ENCODE measurements around the gene LRRC73. TPM values are rescaled to one million over a fixed set of nuclear protein-coding genes. Genes with fewer than 3 reads are reported as not detected.

Gene LRRC73
- total RNA-seq, 1 experiment from 2014 or later = 0.55 TPM

GRCh38 chr6:43495409-43495941, 14.7 kb downstream of the LRRC73 start:
- peaks cover 27% of the 10 kb centered on the region; the same call in 1 of the 2 replicates for H3F3A ChIP-seq (ENCODE audit: insufficient read depth, low read depth)
- ChIA-PET POLR2A (ENCODE audit: unreplicated experiment) (interaction anchor here (0.9 kb wide), 1 partner anchor 18 kb away, joined by 5 read pairs; no protein-coding TSS in a partner anchor), CTCF (interaction anchor here (0.5 to 2.8 kb wide), 8 partner anchors 12 to 231 kb away, joined by 3 to 15 read pairs (median 6); no protein-coding TSS in a partner anchor)
- no peaks in the 10 kb centered on the region for H3K9me2 ChIP-seq (ENCODE audit: insufficient read depth)
- DNase-seq = peak; percentile 60 to 67
- no TSS peak for BruUV-seq (replicated peaks)
- H3K4me3 ChIP-seq = no peak overlapping the region
- no peaks in the 10 kb centered on the region for H3K27me3 ChIP-seq (ENCODE audit: insufficient read depth, low read depth)
- peaks cover 15% of the 10 kb centered on the region; the same call in 1 of the 2 replicates for H3K36me3 ChIP-seq (ENCODE audit: low read depth)
- H2AFZ ChIP-seq = no peak overlapping the region
- TF ChIP-seq EZH2 (IDR thresholded peaks at IDR 0.05; ENCODE audit: low read depth) (no peak), CTCF (conservative IDR thresholded peaks at IDR 0.05) (peak; percentile 52)
- H3K9me3 ChIP-seq (ENCODE audit: insufficient read depth, low read depth) = no peaks in the 10 kb centered on the region
- H3K27ac ChIP-seq = peak overlapping the region; percentile 57
- 0 out of 2 replicates have a peak, but pooled peaks cover 11% of the 10 kb centered on the region for H4K20me1 ChIP-seq (ENCODE audit: insufficient read depth)
- H3K4me1 ChIP-seq (replicated peaks; ENCODE audit: insufficient read depth) = peaks cover 31% of the 10 kb centered on the region
- H3K4me2 ChIP-seq = peak overlapping the region; percentile 70
- H3K79me2 ChIP-seq (ENCODE audit: low read depth) = peaks cover 4% of the 10 kb centered on the region; the same call in 1 of the 2 replicates
- intact Hi-C loops (cut with micrococcal nuclease; ENCODE audit: unreplicated experiment) = loop anchor here (5.0 to 10.0 kb wide), 3 partner anchors 61 to 321 kb away; partner anchors contain the start of genes CRIP3 and SRF

- no peaks in the 10 kb centered on the region for H3K27me3 ChIP-seq (ENCODE audit: insufficient read depth, low read depth)
- ChIA-PET CTCF (interaction anchor here (0.5 to 2.8 kb wide), 2 partner anchors 13 to 30 kb away, joined by 5 to 8 read pairs; no protein-coding TSS in a partner anchor), POLR2A (ENCODE audit: unreplicated experiment) (interaction anchor here (0.6 kb wide), 1 partner anchor 123 kb away, joined by 3 read pairs; no protein-coding TSS in a partner anchor)
- no peak overlapping the region for H3K4me3 ChIP-seq
- H3K9me3 ChIP-seq (ENCODE audit: insufficient read depth, low read depth) = no peaks in the 10 kb centered on the region
- H3F3A ChIP-seq (ENCODE audit: insufficient read depth, low read depth) = peaks cover 27% of the 10 kb centered on the region; the same call in 1 of the 2 replicates
- H3K4me2 ChIP-seq = no peak overlapping the region
- no peak overlapping the region for H3K27ac ChIP-seq
- peaks cover 31% of the 10 kb centered on the region for H3K4me1 ChIP-seq (replicated peaks; ENCODE audit: insufficient read depth)
- no peaks in the 10 kb centered on the region for H3K9me2 ChIP-seq (ENCODE audit: insufficient read depth)
- peaks cover 4% of the 10 kb centered on the region; the same call in 1 of the 2 replicates for H3K79me2 ChIP-seq (ENCODE audit: low read depth)
- BruUV-seq (replicated peaks) = no TSS peak
- intact Hi-C loops (cut with micrococcal nuclease; ENCODE audit: unreplicated experiment) = loop anchor here (5.0 to 10.0 kb wide), 3 partner anchors 60 to 320 kb away; partner anchors contain the start of genes CRIP3 and SRF
- H4K20me1 ChIP-seq (ENCODE audit: insufficient read depth) = 0 out of 2 replicates have a peak, but pooled peaks cover 11% of the 10 kb centered on the region
- no peak overlapping the region for H2AFZ ChIP-seq
- H3K36me3 ChIP-seq (ENCODE audit: low read depth) = peaks cover 12% of the 10 kb centered on the region; the same call in 1 of the 2 replicates
- no peak for DNase-seq
- no peak for TF ChIP-seq CTCF (conservative IDR thresholded peaks at IDR 0.05)
- TF ChIP-seq EZH2 (IDR thresholded peaks at IDR 0.05; ENCODE audit: low read depth) = no peak
These were observed 15.4 kb downstream of the LRRC73 start for GRCh38 chr6:43494766-43495165.

- DNase-seq = no peak
- H3K4me2 ChIP-seq = no peak overlapping the region
- H3F3A ChIP-seq (ENCODE audit: insufficient read depth, low read depth) = peaks cover 27% of the 10 kb centered on the region; the same call in 1 of the 2 replicates
- intact Hi-C loops (cut with micrococcal nuclease; ENCODE audit: unreplicated experiment) = loop anchor here (10.0 kb wide), 2 partner anchors 60 to 320 kb away; partner anchors contain the start of gene SRF
- no peak overlapping the region for H3K27ac ChIP-seq
- no peak overlapping the region for H2AFZ ChIP-seq
- peaks cover 4% of the 10 kb centered on the region; the same call in 1 of the 2 replicates for H3K79me2 ChIP-seq (ENCODE audit: low read depth)
- H3K4me1 ChIP-seq (replicated peaks; ENCODE audit: insufficient read depth) = peaks cover 31% of the 10 kb centered on the region
- H3K36me3 ChIP-seq (ENCODE audit: low read depth) = 0 out of 2 replicates have a peak, but pooled peaks cover 8% of the 10 kb centered on the region
- ChIA-PET POLR2A (ENCODE audit: unreplicated experiment) (interaction anchor here (0.6 kb wide), 1 partner anchor 123 kb away, joined by 3 read pairs; no protein-coding TSS in a partner anchor), CTCF (interaction anchor here (2.8 kb wide), 1 partner anchor 13 kb away, joined by 8 read pairs; no protein-coding TSS in a partner anchor)
- no peak overlapping the region for H3K4me3 ChIP-seq
- TF ChIP-seq EZH2 (IDR thresholded peaks at IDR 0.05; ENCODE audit: low read depth) (no peak), CTCF (conservative IDR thresholded peaks at IDR 0.05) (no peak)
- H4K20me1 ChIP-seq (ENCODE audit: insufficient read depth) = 0 out of 2 replicates have a peak, but pooled peaks cover 11% of the 10 kb centered on the region
- H3K9me3 ChIP-seq (ENCODE audit: insufficient read depth, low read depth) = no peaks in the 10 kb centered on the region
- no peaks in the 10 kb centered on the region for H3K27me3 ChIP-seq (ENCODE audit: insufficient read depth, low read depth)
- BruUV-seq (replicated peaks) = no TSS peak
- no peaks in the 10 kb centered on the region for H3K9me2 ChIP-seq (ENCODE audit: insufficient read depth)
These were observed 15.8 kb downstream of the LRRC73 start for GRCh38 chr6:43494321-43494720.

Data from PC-9 (cell line).